Omental fat pad (tissue), 4 donors: ENCODE measurements around the gene PAQR7. TPM values are rescaled to one million over a fixed set of nuclear protein-coding genes. Genes with fewer than 3 reads are reported as not detected.

ENCODE experiments used
- ATAC-seq: fragments of 150-250 bp; one replicate; pipeline ENCODE4 v1.9.1; 2016; ENCODE audit warnings: mild to moderate bottlenecking, moderate library complexity; ENCODE audit not compliant: low FRiP score
- DNase-seq: peaks from one replicate; pipeline ENCODE4 v3.0.0-alpha.2; 2019; ENCODE audit warnings: low spot score
- CTCF ChIP-seq, 3 donors: fragments of 450-650 bp; IDR thresholded peaks; one replicate each; pipeline ENCODE4 v1.5.1; 2016 to 2017; ENCODE audit warnings: antibody characterized with exemption in 3 of 3, mild to moderate bottlenecking in 3 of 3, moderate library complexity in 2 of 3
- total RNA-seq, 4 donors: library from RNA; depleted of rRNA; stranded (reverse); fragments of >200 nt; gene quantifications; one replicate each; pipeline ENCODE4 v1.1.0, GENCODE V29; 2016

Gene PAQR7
- total RNA-seq, 4 donors from 2014 or later, result 4.3 to 7.2 (median 6.5) TPM

- DNase-seq, result no peak
- ATAC-seq, result no peak
- no peak for TF ChIP-seq CTCF (IDR thresholded peaks at IDR 0.05)
These were observed 4.9 kb downstream of the PAQR7 start for GRCh38 chr1:25870614-25871013.

- DNase-seq, result no peak
- ATAC-seq, result no peak
These were observed 5.5 kb downstream of the PAQR7 start for GRCh38 chr1:25869909-25870606.

GRCh38 chr1:25867210-25867991 lies 8.1 kb downstream of the PAQR7 start:
- DNase-seq (no peak), ATAC-seq (no peak)
- TF ChIP-seq CTCF (IDR thresholded peaks at IDR 0.05), result no peak

More at GRCh38 chr1:25869909-25870606, 5.5 kb downstream of the PAQR7 start:
- no peak for TF ChIP-seq CTCF (IDR thresholded peaks at IDR 0.05)

- DNase-seq (no peak), ATAC-seq (no peak)
- no peak for TF ChIP-seq CTCF (IDR thresholded peaks at IDR 0.05)
These were observed 9.2 kb downstream of the PAQR7 start for GRCh38 chr1:25866288-25866687.

GRCh38 chr1:25864434-25864833 lies 11.1 kb downstream of the PAQR7 start:
- ATAC-seq, result no peak
- no peak for DNase-seq
- TF ChIP-seq CTCF (IDR thresholded peaks at IDR 0.05), result no peak

GRCh38 chr1:25863486-25864262 lies 11.8 kb downstream of the PAQR7 start:
- ATAC-seq (no peak), DNase-seq (no peak)
- TF ChIP-seq CTCF (IDR thresholded peaks at IDR 0.05), result no peak
